ENCODE data around the gene POLR1G. TPM values are rescaled to one million over a fixed set of nuclear protein-coding genes. Genes with fewer than 3 reads are reported as not detected.

The POLR1G gene
- total RNA-seq, 2 donors from 2014 or later: 6.6 to 8.9 TPM

DNA sequence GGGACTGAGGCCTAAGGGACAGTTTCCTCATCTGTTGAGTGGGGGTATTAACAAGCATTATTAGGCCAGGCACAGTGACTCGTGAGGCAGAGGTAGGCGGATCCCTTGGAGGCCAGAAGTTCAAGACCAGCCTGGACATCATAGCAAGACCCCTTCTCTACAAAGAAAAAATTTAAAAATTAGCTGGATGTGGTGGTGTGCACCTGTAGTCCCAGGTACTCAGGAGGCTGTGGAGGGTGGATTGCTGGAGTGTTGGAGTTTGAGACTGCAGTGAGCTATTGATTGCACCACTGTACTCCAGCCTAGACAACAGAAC lies 50.0 kb downstream of the POLR1G start:
- H3K4me1 ChIP-seq (replicated peaks): peaks cover 10% of the 10 kb centered on the region
- TF ChIP-seq POLR2A (IDR thresholded peaks at IDR 0.05) (no peak), POLR2AphosphoS5 (IDR thresholded peaks at IDR 0.05) (no peak)
- TF ChIP-seq, protein P1, sequence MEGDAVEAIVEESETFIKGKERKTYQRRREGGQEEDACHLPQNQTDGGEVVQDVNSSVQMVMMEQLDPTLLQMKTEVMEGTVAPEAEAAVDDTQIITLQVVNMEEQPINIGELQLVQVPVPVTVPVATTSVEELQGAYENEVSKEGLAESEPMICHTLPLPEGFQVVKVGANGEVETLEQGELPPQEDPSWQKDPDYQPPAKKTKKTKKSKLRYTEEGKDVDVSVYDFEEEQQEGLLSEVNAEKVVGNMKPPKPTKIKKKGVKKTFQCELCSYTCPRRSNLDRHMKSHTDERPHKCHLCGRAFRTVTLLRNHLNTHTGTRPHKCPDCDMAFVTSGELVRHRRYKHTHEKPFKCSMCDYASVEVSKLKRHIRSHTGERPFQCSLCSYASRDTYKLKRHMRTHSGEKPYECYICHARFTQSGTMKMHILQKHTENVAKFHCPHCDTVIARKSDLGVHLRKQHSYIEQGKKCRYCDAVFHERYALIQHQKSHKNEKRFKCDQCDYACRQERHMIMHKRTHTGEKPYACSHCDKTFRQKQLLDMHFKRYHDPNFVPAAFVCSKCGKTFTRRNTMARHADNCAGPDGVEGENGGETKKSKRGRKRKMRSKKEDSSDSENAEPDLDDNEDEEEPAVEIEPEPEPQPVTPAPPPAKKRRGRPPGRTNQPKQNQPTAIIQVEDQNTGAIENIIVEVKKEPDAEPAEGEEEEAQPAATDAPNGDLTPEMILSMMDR (IDR thresholded peaks at IDR 0.05): no peak
- no peaks in the 10 kb centered on the region for H3K9me3 ChIP-seq
- H3K36me3 ChIP-seq: no peaks in the 10 kb centered on the region
- no peak for DNase-seq (ENCODE audit: low spot score)
- no peak overlapping the region for H3K4me3 ChIP-seq
- WGBS: 83% methylated on average over 2 of the region's 2 CpGs
- intact Hi-C loops (cut with DNase I): no loop called here
- H3K27me3 ChIP-seq (replicated peaks; ENCODE audit: insufficient read depth): no peaks in the 10 kb centered on the region
- H3K27ac ChIP-seq: peak overlapping the region in 1 of 2 donors; percentile 86

DNA sequence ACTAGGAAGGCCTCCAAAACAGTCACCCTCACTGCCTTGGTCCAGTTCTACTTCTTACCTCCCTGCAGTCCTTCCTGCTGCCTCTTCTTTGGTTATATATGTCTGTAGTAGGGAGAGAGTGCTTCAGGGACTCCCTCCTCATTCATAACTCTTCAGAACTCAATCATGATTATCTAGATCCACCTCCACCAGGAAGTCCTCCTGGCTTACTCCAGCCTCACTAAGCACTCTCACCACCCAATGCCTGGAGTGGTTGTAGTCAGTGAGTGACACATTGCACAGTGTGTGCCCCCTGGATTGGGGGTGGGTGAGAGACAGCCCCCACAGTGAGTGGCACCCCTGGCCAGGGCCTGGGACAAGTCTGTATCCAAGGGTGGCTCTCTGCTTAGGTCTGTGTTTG lies 51.3 kb downstream of the POLR1G start:
- no peaks in the 10 kb centered on the region for H3K36me3 ChIP-seq
- no peak overlapping the region for H3K27ac ChIP-seq
- intact Hi-C loops (cut with DNase I): no loop called here
- TF ChIP-seq, protein P1 (IDR thresholded peaks at IDR 0.05): no peak
- no peak for TF ChIP-seq POLR2AphosphoS5 (IDR thresholded peaks at IDR 0.05)
- no peak for TF ChIP-seq POLR2A (IDR thresholded peaks at IDR 0.05)
- no peak for DNase-seq (ENCODE audit: low spot score)
- no peaks in the 10 kb centered on the region for H3K27me3 ChIP-seq (replicated peaks; ENCODE audit: insufficient read depth)
- peaks cover 10% of the 10 kb centered on the region for H3K4me1 ChIP-seq (replicated peaks)
- no peak overlapping the region for H3K4me3 ChIP-seq
- no peaks in the 10 kb centered on the region for H3K9me3 ChIP-seq

Small RNA genes within 50 kb of the gene (microRNA-seq; reads per million reads assigned to microRNA genes)
- gene MIR6088: not detected

Small RNA genes within 50 kb of the gene (small RNA-seq; reads per million reads assigned to genes)
- gene MIR6088: 0 reads per million in 2 donors

Other genes starting within 250 kb of the POLR1G start
- gene NKPD1, start 245.7 kb upstream of the POLR1G start, total RNA-seq: 1 to 10 TPM; 3.6 to 4.1 TPM
- gene TRAPPC6A, start 228.4 kb upstream of the POLR1G start, total RNA-seq: 10 to 100 TPM; 57.0 to 80.4 TPM
- gene BLOC1S3, start 227.9 kb upstream of the POLR1G start, total RNA-seq: 10 to 100 TPM; 21.4 to 30.4 TPM
- 10 to 100 TPM in 1 of 2 donors, 1 to 10 TPM in 1; 5.8 to 27.0 TPM for gene EXOC3L2, start 161.2 kb upstream of the POLR1G start, total RNA-seq
- 100 to 1,000 TPM in 1 of 2 donors, 10 to 100 TPM in 1; 24.3 to 120 TPM for gene MARK4, start 155.4 kb upstream of the POLR1G start, total RNA-seq
- 10 to 100 TPM; 24.7 to 42.8 TPM for gene CKM, start 83.8 kb upstream of the POLR1G start, total RNA-seq
- 1 to 10 TPM; 3.4 to 7.0 TPM for gene KLC3, start 65.9 kb upstream of the POLR1G start, total RNA-seq
- gene ERCC2, start 36.1 kb upstream of the POLR1G start, total RNA-seq: 10 to 100 TPM; 20.5 to 31.8 TPM
- gene PPP1R13L, start 1.6 kb upstream of the POLR1G start, total RNA-seq: 10 to 100 TPM; 56.1 to 60.3 TPM
- gene ERCC1, start 17.3 kb downstream of the POLR1G start, total RNA-seq: 100 to 1,000 TPM; 142 to 151 TPM
- gene FOSB, start 61.4 kb downstream of the POLR1G start, total RNA-seq: 1 to 10 TPM; 2.5 to 6.4 TPM
- 10 to 100 TPM in 1 of 2 donors, 1 to 10 TPM in 1; 7.2 to 19.7 TPM for gene RTN2, start 90.4 kb downstream of the POLR1G start, total RNA-seq
- 1 to 10 TPM in 1 of 2 donors, under 1 TPM in 1; 0.36 to 1.8 TPM for gene PPM1N, start 91.8 kb downstream of the POLR1G start, total RNA-seq
- gene VASP, start 100.8 kb downstream of the POLR1G start, total RNA-seq: 100 to 1,000 TPM in 1 of 2 donors, 10 to 100 TPM in 1; 82.7 to 119 TPM
- gene OPA3, start 178.2 kb downstream of the POLR1G start, total RNA-seq: 10 to 100 TPM in 1 of 2 donors, 1 to 10 TPM in 1; 7.2 to 14.5 TPM
- gene GPR4, start 195.6 kb downstream of the POLR1G start, total RNA-seq: 1 to 10 TPM in 1 of 2 donors, under 1 TPM in 1; 0.55 to 2.4 TPM
- 10 to 100 TPM; 47.3 to 55.6 TPM for gene EML2, start 232.8 kb downstream of the POLR1G start, total RNA-seq

Data from prostate gland (tissue), 2 donors.